GM12864 (cell line): Measurements from ENCODE around the gene ARID1B.

Source experiments
- DNase-seq: peaks from one replicate; pipeline ENCODE4 v3.0.0-alpha.2; 2011; ENCODE audit warnings: low read depth
- H3K4me3 ChIP-seq: 2 replicates; pipeline ENCODE4 v1.5.1; 2011; ENCODE audit warnings: mild to moderate bottlenecking, low read depth, low read length, control low read depth
- CTCF ChIP-seq: IDR thresholded peaks from 2 replicates; pipeline ENCODE4 v1.5.1; 2011; ENCODE audit warnings: low read depth, mild to moderate bottlenecking, moderate library complexity, low read length, control low read depth, inconsistent platforms; ENCODE audit errors: missing control alignments

ARID1B gene

GRCh38 chr6:156971153-156971885, 194.1 kb downstream of the ARID1B start:
- H3K4me3 ChIP-seq: no peak overlapping the region
- DNase-seq: no peak
- TF ChIP-seq CTCF: no peak

- no peak for TF ChIP-seq CTCF
- H3K4me3 ChIP-seq: no peak overlapping the region
- DNase-seq: no peak
Observed at GRCh38 chr6:156972145-156972544, 195.0 kb downstream of the ARID1B start.

GRCh38 chr6:156974830-156975261, 197.7 kb downstream of the ARID1B start:
- TF ChIP-seq CTCF: no peak
- no peak overlapping the region; the same call in 1 of the 2 replicates for H3K4me3 ChIP-seq

GRCh38 chr6:156975414-156975813, 198.2 kb downstream of the ARID1B start:
- no peak for TF ChIP-seq CTCF
- DNase-seq: no peak
- H3K4me3 ChIP-seq: peak overlapping the region; percentile 43; the same call in 1 of the 2 replicates

More at GRCh38 chr6:156974830-156975261, 197.7 kb downstream of the ARID1B start:
- no peak for DNase-seq

- TF ChIP-seq CTCF: no peak
- H3K4me3 ChIP-seq: peak overlapping the region; percentile 43
- DNase-seq: no peak
Observed at GRCh38 chr6:156976216-156977127, 199.3 kb downstream of the ARID1B start.

GRCh38 chr6:156977527-156978291, 200.5 kb downstream of the ARID1B start:
- no peak overlapping the region for H3K4me3 ChIP-seq
- no peak for TF ChIP-seq CTCF
- DNase-seq: no peak
